Ishikawa (cell line): Measurements from ENCODE around the gene SETD1B.
A peak's percentile ranks its signal among the peaks of the same experiment; 100 is the strongest.

Source experiments
- EGR1 ChIP-seq: IDR thresholded peaks from 2 replicates; pipeline ENCODE4 v1.6.1; 2012
- EP300 ChIP-seq: IDR thresholded peaks from 2 replicates; pipeline ENCODE4 v1.6.1; 2012; ENCODE audit warnings: borderline replicate concordance
- NFIC ChIP-seq: IDR thresholded peaks from 2 replicates; pipeline ENCODE4 v1.6.1; 2012
- REST ChIP-seq: IDR thresholded peaks from 2 replicates; pipeline ENCODE4 v1.6.1; 2012; ENCODE audit warnings: low read depth, mild to moderate bottlenecking
- TAF1 ChIP-seq: IDR thresholded peaks from 2 replicates; pipeline ENCODE4 v1.6.1; 2012; ENCODE audit warnings: low read depth, mild to moderate bottlenecking
- TEAD4 ChIP-seq: IDR thresholded peaks from 2 replicates; pipeline ENCODE4 v1.6.1; 2012
- USF1 ChIP-seq: IDR thresholded peaks from 2 replicates; pipeline ENCODE4 v1.6.1; 2012

DNA sequence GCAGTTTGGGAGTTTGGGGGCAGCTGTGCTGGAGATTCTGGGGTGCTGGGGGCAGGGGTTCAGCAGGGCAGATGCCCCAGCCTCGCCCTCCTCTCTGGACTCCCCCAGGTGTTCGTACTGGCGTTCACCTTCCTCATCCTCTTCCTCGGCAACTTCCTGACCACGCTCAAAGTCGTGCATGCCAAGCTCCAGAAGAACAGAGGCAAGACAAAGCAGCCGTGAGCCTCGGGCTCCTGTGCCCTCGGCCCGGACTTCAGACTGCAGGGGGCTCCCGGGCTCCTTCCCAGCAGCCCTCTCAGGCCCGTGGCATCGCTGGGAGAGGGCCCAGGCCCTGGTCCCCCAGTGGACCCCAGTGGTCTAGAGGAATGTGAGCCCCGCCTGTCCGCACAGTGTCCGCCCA, 28.3 kb upstream of the SETD1B start:
- TF ChIP-seq REST (no peak), EP300 (no peak), EGR1 (no peak), TAF1 (peak; percentile 2; the same call in 1 of the 2 replicates), USF1 (no peak), TEAD4 (0 out of 2 replicates have a peak, but pooled peaks have one; percentile 29), NFIC (no peak)
